ENCODE data around the gene GDF10. TPM values are rescaled to one million over a fixed set of nuclear protein-coding genes. Genes with fewer than 3 reads are reported as not detected.

GDF10 gene
- total and polyA plus RNA-seq, 9 of the 15 experiments (the other 6 are each of a cell fraction or from before 2014, with no cell fraction given): 0.03 to 0.20 (median 0.11) TPM; not detected in 6

DNA sequence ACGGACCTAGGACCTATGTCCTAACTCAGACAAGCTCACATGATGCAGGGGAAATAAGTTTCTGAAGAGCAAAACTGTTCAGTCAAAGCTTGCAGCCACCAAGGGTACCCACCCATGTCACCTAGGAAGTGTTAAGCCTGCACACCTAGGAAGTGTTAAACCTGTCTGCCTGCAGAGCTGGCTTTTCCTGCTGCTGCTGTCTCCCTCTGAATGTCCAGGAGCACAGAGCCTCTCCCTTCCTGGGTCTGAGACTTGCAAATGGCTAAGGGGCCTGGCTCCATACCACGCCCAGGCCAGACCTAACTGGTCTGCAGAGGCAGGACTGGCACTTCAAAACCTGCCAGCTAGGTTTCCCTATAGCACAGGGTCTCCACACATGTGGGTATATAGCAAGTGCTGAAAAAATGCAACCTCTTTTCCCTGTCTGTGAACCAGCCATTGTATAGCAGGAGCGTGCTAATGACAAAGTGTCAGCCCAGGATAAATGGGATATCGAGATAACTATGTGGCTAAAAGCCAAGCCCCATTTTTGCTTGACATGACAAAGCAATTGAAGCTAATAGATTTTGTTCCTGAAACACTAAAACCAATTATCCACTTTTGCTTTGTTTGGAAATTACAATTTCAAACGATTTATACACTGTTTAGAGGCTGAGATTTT is 23.8 kb downstream of the GDF10 start:
- Histone ChIP-seq H3K36me3 (ENCODE audit: control insufficient read depth, insufficient read depth, low read length) (no peaks in the 10 kb centered on the region), H3K4me3 (no peak overlapping the region), H3K79me2 (ENCODE audit: control insufficient read depth, insufficient read depth, low read length) (no peaks in the 10 kb centered on the region), H3K27me3 (ENCODE audit: control insufficient read depth in 2 of 2, insufficient read depth in 2 of 2, low read length in 2 of 2) (no peaks in the 10 kb centered on the region), H3K27ac (ENCODE audit: extremely low read depth, low read depth, low read length) (no peak overlapping the region), H3K9me1 (ENCODE audit: control insufficient read depth, insufficient read depth, low read length) (no peaks in the 10 kb centered on the region), H3K4me2 (ENCODE audit: insufficient read depth, low read length) (peak overlapping the region; percentile 8; the same call in 1 of the 2 replicates), H3K9me3 (replicated peaks; ENCODE audit: control insufficient read depth, insufficient read depth, low read depth, low read length) (no peaks in the 10 kb centered on the region), H4K20me1 (replicated peaks; ENCODE audit: control insufficient read depth, insufficient read depth, low read length) (no peaks in the 10 kb centered on the region), H3K9ac (ENCODE audit: insufficient read depth in 1 of 2, low read depth in 2 of 2, low read length in 2 of 2) (peak overlapping the region in 1 of 2 experiments; percentile 64; a peak in 1 of 4 replicates), H2AFZ (ENCODE audit: low read depth, low read length) (peak overlapping the region; percentile 25; the same call in 1 of the 2 replicates), H3K4me1 (replicated peaks in 1 of 2; ENCODE audit: control insufficient read depth in 2 of 2, insufficient read depth in 2 of 2, low read length in 2 of 2) (peaks cover 40 to 41% of the 10 kb centered on the region in 2 experiments)
- POLR2A ChIA-PET: interaction anchor here (0.8 to 2.6 kb wide), 5 partner anchors 8 to 20 kb away, joined by 3 to 11 read pairs (median 3); no protein-coding TSS in a partner anchor
- intact Hi-C loops (cut with micrococcal nuclease): no loop called here
- BruUV-seq (replicated peaks): no TSS peak
- FAIRE-seq: no peak
- in situ Hi-C loops (cut with MboI): no loop called here
- DNase-seq (ENCODE audit: extremely low read depth in 1 of 4, low spot score in 3 of 4): no peak
- no peak for ATAC-seq
- 28% methylated on average over 5 of the region's 5 CpGs for WGBS (ENCODE audit: insufficient coverage, low coverage, missing lambda C conversion rate)
- CTCF ChIA-PET (ENCODE audit: low intra/inter-chr PET ratio): interaction anchor here (0.9 kb wide), 1 partner anchor 12 kb away, joined by 3 read pairs; no protein-coding TSS in a partner anchor
- TF ChIP-seq MEIS2 (IDR thresholded peaks at IDR 0.05; ENCODE audit: partially characterized antibody): peak; percentile 87
- TF ChIP-seq, protein P1, sequence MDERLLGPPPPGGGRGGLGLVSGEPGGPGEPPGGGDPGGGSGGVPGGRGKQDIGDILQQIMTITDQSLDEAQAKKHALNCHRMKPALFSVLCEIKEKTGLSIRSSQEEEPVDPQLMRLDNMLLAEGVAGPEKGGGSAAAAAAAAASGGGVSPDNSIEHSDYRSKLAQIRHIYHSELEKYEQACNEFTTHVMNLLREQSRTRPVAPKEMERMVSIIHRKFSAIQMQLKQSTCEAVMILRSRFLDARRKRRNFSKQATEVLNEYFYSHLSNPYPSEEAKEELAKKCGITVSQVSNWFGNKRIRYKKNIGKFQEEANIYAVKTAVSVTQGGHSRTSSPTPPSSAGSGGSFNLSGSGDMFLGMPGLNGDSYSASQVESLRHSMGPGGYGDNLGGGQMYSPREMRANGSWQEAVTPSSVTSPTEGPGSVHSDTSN (CRISPR knock-in tag; IDR thresholded peaks at IDR 0.05; ENCODE audit: low read depth): no peak
- TF ChIP-seq, protein P1 (tag; conservative IDR thresholded peaks at IDR 0.05; ENCODE audit: low read depth): peak; percentile 88
- 0 out of 2 replicates have a peak, but pooled peaks have one; percentile 25 for TF ChIP-seq PKNOX1 (IDR thresholded peaks at IDR 0.05)
- TF ChIP-seq MAFG (tag; conservative IDR thresholded peaks at IDR 0.05): 0 out of 2 replicates have a peak, but pooled peaks have one; percentile 5
- no peak for TF ChIP-seq ZBTB1 (CRISPR knock-in tag; IDR thresholded peaks at IDR 0.05; ENCODE audit: borderline replicate concordance, low read depth)
- TF ChIP-seq NFIC (IDR thresholded peaks at IDR 0.05): peak; percentile 64

Data from K562 (cell line).